HepG2 (cell line): ENCODE results near the gene PPP2R5B. TPM values are rescaled to one million over a fixed set of nuclear protein-coding genes. Genes with fewer than 3 reads are reported as not detected.

Experiments
- AFF4 ChIP-seq: sonication (generic); formaldehyde crosslinking; IDR thresholded peaks from 2 replicates; pipeline ENCODE4 v1.4.0; 2020; ENCODE audit warnings: missing genetic modification reagents
- AHR ChIP-seq: IDR thresholded peaks from 2 replicates; pipeline ENCODE4 v1.6.1; 2018; ENCODE audit warnings: missing genetic modification reagents, missing compliant biosample characterization
- DDIT3 ChIP-seq: sonication (generic); formaldehyde crosslinking; IDR thresholded peaks from 2 replicates; pipeline ENCODE4 v1.4.0; 2020; ENCODE audit warnings: mild to moderate bottlenecking, missing genetic modification reagents
- SALL2 ChIP-seq: sonication (generic); formaldehyde crosslinking; IDR thresholded peaks from 2 replicates; pipeline ENCODE4 v1.8.1; 2023; ENCODE audit warnings: mild to moderate bottlenecking, missing genetic modification reagents, inconsistent platforms
- ZBTB25 ChIP-seq: IDR thresholded peaks from 2 replicates; pipeline ENCODE4 v1.6.1; 2018; ENCODE audit warnings: missing genetic modification reagents
- ZNF574 ChIP-seq: sonication (generic); formaldehyde crosslinking; IDR thresholded peaks from 2 replicates; pipeline ENCODE4 v1.4.0; 2020; ENCODE audit warnings: missing genetic modification reagents
- polyA plus RNA-seq, 8 experiments: library from polyadenylated mRNA; depleted of rRNA in 3 of 8; stranded (reverse) in 7 of 8; unstranded in 1 of 8; fragments of >200 nt; fragmentation: Illumina TruSeq in 4 of 8; extraction: Trizol in 4 of 8; gene quantifications; 2 replicates each; pipeline versions ENCODE4 v1.2.1 to v1.2.3, GENCODE V29; 2011 to 2016; ENCODE audit warnings: low read depth in 4 of 8, missing spikeins in 1 of 8, mixed read lengths in 1 of 8; ENCODE audit not compliant: insufficient read depth in 1 of 8
- total RNA-seq, 5 experiments: library from RNA; depleted of rRNA; stranded (reverse); fragments of >200 nt; fragmentation: Illumina TruSeq; extraction: Trizol; gene quantifications; 2 replicates each; pipeline ENCODE4 v1.2.3, GENCODE V29; 2016; ENCODE audit warnings: low read depth in 1 of 5

The PPP2R5B gene
- total and polyA plus RNA-seq, 2 of the 13 experiments (the other 11 are each of a cell fraction or from before 2014, with no cell fraction given): 2.3 to 8.3 TPM

GRCh38 chr11:64900774-64901173, 23.7 kb upstream of the PPP2R5B start (continued):
- TF ChIP-seq ZBTB25 (no peak), ZNF574 (CRISPR knock-in tag) (no peak), DDIT3 (no peak), AFF4 (CRISPR knock-in tag) (no peak), AHR (CRISPR knock-in tag) (no peak), SALL2 (CRISPR knock-in tag) (no peak)
